Left cardiac atrium (tissue), 4 donors: ENCODE measurements around the gene OSM. TPM values are rescaled to one million over a fixed set of nuclear protein-coding genes. Genes with fewer than 3 reads are reported as not detected.
"Not testable (repeated sequence)": the region's sequence is repeated elsewhere in the genome, so short reads cannot be mapped to it uniquely, and the experiment has no call there.

ENCODE experiments used
- ATAC-seq, 2 donors: fragments of 200-7000 bp; cut with Tn5 transposase; one replicate each; pipeline ENCODE4 v1.9.1; 2020; ENCODE audit warnings: mild to moderate bottlenecking in 2 of 2, moderate library complexity in 2 of 2
- DNase-seq: peaks from one replicate; pipeline ENCODE4 v3.0.0-alpha.2; 2020
- intact Hi-C, 2 donors: fragments of 100-400 bp; cut with DNase I; formaldehyde crosslinking; loops; one replicate each; pipeline versions ENCODE4 v1.14.1 to v1.15.1; 2022 to 2023
- total RNA-seq, 2 donors: library from RNA; stranded (reverse); fragmentation: NEBNext Ultra II Directional; extraction: Animal tissue kit (Norgen Biotek cat#: 25700); gene quantifications; one replicate each; pipeline ENCODE4 v1.2.1, GENCODE V29; 2021
- donor health status: DM: no; HTN: yes; CAD: no.
- donor health status: DM: no; HTN: yes; CAD: no; lungs with severe emphysema.
- donor health status: DM: yes; HTN: yes; CAD: no.
- donor health status: Dilated cardiomyopathy.

Gene OSM
- total RNA-seq, 2 donors from 2014 or later, result 0.56 to 1.4 TPM

DNA sequence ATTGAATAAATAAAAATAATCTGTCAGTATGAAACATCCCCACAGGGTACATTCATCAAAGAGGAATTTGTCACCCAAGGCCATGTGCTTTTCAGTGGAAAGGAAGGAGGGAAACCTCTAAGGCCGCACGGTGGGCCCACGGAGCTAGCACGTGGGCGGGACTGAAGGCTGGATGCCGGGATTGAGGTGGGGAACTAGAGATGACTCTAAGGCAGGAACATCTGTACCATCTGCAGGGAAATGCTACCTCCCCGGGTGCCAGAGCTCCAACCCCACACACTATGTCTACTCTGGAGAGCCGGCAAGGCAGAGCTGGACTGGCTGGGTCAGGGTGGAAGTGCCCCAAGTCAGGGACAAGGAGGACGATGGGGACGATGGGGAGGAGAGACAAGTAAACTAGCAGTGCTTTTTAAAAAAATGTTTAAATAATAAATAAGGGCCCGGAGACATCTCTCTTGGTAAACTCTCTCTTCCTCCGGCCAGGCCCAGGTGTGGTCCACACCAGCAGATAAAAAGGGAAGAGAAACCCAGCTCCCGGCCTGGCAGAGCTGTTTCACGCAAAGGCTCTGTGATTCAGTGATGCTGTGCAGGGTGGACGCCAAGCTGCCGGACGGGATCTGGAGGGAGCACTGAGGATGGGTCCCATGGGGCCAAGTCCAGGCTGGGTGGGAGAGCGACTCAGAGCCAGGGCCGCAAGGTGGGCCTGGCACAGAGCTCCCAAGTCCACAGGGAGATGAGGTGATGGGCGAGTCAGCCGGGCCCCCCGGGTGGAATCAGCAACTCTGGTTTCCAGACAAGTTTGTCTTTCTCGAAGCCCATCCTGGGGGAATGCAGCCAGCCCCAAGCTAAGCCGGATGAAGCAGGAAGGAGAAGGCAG is 25.9 kb downstream of the OSM start:
- intact Hi-C loops, result no loop called here
- DNase-seq (no peak), ATAC-seq (no peak)

DNA sequence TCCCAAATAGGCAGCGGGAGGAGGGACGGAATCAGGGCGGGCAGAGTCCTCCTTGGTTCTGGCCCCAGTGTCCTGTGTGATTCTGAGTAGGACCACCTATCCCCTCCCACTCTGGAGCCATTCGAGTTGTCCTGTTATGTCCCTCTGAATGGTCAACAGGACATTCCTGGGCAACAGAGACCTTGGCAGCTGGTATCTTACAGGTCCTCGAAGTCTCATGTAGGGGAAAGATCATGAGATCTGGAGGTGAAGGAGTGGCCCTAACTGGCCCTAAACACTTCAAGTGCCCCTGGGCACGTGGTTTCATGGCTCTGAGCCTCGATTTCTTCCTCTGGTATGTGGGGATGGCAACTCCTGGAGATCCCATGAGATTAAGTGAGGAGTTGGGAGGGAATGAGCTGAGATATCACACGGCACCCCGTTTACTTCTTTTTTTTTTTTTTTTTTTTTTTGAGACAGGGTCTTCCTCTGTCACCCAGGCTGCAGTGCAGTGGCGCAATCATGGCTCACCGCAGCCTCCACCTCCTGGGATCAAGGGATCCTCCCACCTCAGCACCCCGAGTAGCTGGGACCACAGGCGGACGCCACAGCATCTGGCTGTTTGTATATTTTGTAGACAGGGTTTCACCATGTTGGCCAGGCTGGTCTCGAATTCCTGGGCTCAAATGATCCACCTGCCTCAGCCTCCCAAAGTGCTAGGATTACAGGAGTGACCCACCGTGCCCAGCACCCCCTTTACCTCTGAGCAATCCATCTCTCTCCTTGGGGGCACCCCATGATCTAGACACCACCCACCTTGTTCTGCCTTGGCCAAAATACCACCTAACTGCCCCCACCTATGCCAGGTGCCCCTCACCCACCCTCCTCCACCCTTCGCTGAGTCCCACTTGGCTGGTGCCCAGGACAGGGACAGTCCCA is 26.9 kb downstream of the OSM start:
- intact Hi-C loops, result no loop called here
- ATAC-seq (no peak), DNase-seq (no peak)

DNA sequence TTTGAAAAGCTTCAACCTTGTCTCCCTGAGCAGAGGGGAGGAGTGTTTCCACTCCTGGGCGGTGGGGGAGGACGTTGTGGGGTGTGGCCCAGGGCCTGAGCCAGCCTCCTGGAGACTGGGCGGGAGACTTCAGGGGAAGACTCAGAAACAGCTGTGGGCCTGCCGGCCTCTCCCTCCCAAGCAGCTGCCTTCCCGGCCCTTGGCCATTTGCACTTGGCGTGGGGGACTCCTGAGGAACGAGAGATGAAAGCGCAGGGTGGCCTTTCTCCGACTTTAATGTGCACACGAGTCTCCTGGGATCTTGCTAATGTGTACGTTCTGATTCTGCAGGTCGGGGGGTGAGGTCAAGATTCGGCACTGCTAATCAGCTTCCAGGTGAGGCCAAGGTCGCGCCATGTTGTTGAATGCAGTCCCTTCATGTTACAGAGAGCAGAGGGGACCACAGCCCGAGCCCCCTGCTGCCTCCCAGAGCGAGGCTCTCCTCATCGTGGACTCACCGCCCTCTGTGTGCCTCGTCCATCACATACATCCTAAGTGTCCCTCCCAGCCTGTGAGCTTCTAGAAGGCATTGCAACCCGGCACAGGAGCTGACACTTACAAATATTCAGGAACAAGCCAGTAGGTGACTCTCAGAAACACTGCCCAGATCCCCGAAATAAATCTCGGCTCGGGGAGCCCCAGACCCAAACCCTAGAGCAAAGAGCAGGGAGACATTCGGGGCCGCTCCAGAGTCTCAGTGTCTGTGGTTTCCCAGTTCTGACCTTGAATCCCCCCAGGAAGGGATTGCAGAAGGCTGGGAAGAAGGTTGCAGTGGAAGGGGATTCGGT is 27.8 kb downstream of the OSM start:
- peak; percentile 68 for DNase-seq
- intact Hi-C loops, result no loop called here
- ATAC-seq, result peak; percentile 50 to 83

DNA sequence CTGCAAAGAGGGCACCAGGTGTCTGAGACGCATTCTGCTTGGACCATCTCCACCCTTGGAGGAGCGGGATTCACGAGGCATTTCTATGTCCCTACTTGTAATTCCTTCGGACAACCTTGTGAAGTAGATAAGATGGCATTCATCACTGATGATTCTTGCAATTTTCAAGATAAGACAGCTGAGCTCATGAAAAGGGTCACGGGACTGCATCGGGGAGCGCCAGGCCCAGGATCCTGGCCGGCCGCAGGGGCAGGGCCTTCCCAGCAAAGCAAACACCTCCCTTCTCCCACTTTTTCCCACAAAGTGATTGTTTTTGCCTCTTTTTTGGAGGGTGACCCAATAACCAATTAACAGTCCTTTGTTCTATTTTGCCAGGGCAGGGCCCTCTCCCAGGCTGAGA is 28.5 kb downstream of the OSM start:
- peak in 1 of 2 donors; percentile 5 for ATAC-seq

DNA sequence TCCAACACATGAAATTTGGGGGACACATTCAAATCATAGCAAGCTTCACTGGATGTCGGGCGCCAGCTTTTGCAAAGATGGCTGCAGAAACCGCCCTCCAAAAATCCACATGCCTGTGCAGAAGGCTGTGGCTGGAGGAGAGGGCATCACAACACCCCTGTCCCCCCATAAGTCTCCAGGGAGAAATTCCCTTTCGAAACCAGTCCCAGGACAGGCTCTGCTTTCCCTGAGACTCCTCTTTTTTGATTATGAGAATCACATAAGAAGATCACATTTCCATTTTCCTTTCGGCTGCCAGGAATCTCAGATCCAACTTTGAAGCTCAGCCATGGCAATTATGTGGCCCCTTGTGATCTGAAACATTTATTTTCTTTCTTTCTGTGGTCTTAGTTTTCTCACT is 29.8 kb downstream of the OSM start:
- intact Hi-C loops, result no loop called here
- ATAC-seq (no peak), DNase-seq (no peak)

More for the DNA sequence above, 28.5 kb downstream of the OSM start:
- intact Hi-C loops, result no loop called here
- DNase-seq, result no peak

DNA sequence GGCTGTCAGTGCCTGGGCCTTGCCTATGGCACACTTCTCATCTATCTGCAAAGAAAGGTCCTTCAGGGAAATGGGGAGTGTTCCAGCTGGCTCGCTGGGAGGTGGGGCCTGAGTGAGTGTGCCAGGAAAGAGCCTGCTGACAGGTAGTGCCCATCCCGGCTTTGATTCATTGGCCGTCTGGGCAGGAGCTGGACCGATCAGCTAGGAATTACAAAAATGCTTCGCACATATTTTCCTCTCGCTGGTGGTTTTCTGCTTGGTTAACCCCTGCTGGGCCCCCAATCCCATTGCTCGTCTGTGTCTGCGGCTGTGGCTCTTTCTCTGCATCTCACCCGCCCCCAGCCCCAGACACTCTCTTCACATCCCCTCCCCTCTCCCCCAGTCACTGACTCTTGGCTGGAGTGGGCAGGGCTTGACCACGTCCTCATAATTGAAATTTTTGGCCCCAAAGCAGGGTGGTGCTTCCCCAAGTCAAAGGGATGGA is 30.9 kb downstream of the OSM start:
- ATAC-seq, result peak; percentile 42 to 77
- intact Hi-C loops, result no loop called here
- no peak for DNase-seq

DNA sequence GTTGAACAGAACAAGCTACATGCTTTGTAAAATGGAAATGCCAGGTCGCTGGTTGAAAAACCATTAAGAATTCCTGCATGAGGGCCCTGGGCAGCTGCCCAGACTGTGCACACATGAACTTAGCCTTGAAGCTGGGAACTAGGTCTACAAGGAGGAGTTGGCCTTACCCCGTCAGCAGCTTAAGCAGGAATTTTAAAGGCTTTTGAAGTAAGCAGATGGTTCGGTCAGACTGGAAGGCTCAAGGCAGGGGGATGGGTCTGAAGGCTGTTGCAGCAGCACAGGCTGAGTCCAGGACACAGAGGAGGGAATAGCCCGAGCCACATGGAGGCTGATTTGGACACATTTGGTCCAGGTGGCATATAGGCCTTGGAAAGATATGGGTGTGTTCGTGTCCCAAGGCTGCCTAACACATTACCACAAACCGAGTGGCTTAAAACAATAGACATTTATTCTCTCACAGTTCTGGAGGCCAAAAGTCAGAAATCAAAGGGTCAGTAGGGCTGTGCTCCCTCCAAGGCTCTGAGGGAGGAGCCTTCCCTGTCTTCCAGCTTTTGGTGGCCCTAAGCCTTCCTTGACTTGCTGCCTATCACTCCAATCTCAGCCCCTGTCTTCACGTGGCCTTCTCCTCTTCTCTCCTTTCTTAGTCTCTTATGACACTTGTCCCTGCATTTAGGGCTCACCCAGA is 31.7 kb downstream of the OSM start:
- DNase-seq (no peak), ATAC-seq (peak in 1 of 2 donors; percentile 28)

DNA sequence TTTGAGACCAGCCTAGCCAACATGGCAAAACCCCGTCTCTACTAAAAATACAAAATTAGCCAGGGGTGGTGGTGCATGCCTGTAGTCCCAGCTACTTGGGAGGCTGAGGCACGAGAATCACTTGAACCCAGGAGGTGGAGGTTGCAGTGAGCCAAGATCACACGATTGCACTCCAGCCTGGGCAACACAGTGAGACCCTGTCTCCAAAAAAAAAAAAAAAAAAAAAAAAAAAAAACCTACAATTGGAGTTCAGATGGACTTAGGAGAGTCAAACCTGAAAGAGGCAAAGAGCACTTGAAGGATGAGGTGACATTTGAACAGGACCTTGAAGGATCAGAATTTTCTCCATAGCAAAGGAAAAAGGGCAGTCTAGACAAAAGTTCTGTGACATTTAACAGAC is 32.3 kb downstream of the OSM start:
- intact Hi-C loops, ATAC-seq, DNase-seq: not testable (repeated sequence)

More for the DNA sequence above, 31.7 kb downstream of the OSM start:
- intact Hi-C loops, result no loop called here

DNA sequence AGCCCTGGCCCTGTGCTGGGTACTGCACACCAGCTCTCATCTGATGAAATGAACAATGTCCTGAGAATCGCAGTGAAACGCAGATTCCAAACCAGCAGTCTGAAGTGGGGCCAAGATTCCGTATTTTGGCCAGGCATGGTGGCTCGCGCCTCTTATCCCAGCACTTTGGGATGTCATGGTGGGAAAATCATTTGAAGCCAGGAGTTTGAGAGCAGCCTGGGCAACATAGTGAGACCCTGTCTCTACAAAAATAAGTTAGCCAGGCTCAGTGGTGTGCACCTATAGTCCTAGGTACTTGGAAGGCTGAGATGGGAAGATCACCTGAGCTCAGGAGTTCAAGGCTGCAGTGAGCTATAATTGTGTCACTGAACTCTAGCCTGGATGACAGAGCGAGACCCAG is 33.1 kb downstream of the OSM start:
- ATAC-seq, result no peak
- intact Hi-C loops, result no loop called here
- no peak for DNase-seq

DNA sequence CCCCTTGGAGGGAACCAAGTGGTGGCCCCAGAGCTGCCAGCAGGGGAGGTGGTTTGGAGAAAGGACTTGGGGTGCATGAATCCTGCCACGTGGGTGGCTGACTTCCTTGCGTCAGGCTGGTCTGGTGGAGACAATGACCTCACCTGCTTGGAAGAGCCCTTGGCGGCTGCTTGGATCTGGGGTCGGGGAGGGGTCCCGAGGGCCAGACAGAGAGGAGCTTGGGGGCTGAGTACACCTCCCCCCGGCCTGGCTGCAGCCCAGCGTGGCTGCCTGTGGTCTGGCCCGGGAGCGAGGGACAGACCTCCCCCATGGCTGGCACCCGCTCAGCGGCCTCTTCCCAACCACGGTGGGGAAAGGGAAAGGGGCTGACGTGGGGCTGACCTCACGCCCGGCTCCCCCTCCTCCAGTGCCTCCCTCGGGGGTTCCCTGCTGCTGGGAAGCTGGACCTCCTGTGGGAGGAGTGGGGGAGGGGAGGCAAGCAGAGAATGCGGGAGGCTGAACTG is 33.9 kb downstream of the OSM start:
- ATAC-seq (no peak), DNase-seq (no peak)
- intact Hi-C loops, result no loop called here

DNA sequence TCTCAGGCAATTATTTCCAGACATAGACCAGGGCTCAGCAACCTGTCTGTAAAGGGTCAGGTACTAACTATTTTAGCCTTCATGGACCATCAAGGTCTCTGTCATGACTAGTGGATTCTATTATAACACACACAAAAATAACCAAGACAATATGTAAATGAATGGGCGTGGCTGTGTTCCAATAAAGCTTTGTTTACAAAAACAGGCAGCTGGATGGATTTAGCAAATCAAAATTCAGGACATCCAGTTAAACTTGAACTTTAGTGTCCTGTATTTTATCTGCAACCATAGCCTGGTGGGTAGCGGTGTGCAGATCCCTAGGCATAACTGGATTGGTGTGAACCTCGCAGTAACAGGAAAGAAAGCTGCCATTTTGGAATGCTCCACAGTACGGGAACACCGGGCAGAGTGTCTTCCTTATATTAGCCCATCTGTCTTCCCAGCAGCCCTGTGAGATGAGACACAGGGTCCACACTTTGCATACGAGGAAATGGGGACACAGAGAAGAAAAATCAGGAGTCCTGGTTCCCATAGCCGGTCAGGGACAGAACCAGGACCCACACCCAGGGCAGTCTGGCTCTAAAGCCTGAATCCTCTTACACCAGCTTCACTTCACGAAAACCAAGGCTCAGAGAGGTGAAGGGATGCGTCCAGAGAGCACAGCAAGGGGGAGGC is 35.7 kb downstream of the OSM start:
- intact Hi-C loops, result no loop called here
- no peak for DNase-seq
- no peak for ATAC-seq

DNA sequence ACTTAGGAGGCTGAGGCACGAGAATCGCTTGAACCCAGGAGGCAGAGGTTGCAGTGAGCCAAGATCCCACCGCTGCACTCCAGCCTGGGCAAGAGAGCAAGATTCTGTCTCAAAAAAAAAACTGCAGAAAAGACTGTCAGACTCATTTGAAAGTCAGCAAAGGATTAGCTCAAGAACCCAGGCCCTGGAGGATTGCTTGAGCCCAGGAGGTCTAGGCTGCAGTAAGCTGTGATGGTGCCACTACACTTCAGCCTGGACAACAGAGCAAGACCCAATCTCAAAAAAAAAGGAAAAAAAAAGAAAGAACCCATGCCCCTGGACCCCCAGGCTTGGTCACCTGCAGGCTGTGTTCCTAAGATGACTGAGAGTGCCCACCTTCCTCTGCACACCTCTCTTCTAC is 36.3 kb downstream of the OSM start:
- intact Hi-C loops, result no loop called here
- ATAC-seq (no peak), DNase-seq (no peak)

DNA sequence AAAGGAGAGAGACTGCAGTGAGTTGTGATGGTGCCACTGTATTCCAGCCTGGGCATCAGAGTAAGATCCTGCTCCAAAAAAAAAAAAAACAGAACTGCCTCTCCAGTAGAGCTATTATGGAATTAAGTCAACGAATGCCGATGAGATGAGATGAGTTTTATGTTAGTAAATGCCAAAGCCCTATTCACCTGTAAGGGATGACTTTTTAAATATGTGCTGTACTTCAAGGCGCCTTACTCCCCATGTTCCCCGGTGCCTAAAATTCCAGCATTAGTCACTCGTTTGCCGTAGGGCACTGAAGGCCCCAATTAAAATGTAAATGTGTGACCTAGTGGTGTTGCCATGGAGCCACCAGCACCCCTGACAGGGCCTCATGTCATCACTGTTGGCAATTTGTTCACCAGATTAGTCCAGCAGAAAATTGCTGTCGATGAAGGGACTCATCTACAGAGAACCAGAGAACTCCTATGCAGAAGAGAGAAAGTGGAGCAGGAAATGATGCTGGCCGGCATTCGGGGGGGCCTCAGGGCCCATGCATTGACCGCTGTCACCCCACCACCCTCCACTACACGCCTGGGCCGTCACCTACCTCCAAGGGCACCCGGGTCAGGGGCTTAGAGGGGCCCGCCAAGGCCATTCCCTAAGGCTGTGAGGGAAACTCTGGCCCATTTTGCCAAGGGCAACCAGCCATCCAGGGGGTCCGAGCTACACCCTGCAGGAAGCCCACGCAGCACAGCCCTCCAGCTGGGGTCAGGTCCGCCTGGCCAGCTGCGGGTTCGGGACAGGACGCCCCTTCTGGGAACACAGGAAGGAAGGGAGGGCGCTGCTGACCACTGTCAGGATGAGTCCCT is 37.9 kb downstream of the OSM start:
- DNase-seq (no peak), ATAC-seq (no peak)
- intact Hi-C loops, result no loop called here

DNA sequence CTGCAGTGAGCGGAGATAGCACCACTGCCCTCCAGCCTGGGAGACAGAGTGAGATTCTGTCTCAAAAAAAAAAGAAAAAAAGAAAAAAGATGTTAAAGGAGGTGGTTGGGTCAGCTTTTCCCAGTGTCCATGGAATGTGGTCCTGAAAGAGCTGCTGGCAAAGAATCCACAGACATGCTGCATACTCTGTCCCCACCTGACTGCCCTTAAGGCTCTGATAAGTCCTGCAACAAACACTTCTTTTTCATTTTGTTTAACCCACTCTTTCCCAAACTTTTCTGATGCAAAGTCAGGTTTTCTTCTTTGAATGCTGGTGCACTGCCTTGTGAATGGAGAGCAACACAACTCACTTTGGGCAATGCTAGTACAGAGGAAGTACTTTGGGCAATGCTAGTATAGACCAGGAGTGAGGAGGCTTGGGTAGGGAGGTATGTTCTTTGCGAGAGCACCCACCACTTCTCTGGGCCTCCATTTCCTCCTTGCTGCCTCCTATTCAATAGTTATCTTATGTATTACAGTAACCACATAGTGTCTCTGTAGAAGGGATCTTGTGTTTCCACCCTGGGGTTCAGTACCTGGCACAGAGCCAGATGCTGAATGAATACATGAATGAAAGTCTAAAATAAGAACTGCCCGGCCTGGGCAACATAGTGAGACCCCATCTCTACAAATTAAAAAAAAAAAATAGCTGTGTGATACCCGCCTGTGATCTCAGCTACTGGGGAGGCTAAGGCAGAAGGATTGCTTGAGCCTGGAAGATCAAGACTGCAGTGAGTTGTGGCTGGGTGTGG is 39.0 kb downstream of the OSM start:
- ATAC-seq (no peak), DNase-seq (no peak)
- intact Hi-C loops, result no loop called here

DNA sequence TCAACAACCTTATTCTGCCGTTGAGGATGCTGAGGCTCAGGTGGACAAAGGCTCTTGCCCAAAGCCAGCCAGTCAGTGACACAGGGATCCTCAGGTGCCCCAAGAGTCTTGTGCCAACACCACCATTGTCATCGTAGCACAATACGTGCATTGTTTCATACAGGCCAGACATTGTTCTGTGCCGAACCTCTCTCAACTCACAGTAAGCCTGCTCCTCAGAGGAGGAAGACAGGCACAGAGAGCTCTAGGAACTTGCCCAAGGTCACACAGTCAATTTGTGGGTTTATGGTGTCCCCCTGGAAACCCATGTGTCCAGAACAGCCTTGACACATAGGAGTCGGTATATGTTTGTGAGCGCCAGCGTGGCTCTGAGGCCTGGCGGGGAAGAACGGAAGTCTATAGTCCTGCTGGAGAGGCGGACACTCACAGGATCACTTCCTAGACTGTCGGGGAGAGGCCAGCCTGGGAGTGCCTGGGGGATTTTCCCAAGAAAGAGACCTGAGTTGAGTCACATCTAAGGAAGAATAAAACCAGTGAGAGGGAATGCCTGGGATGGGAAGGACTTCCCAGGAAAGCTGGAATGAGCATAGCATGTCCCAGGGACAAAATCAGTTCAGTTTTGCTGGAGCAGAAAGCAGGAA is 40.3 kb downstream of the OSM start:
- ATAC-seq (no peak), DNase-seq (no peak)
- intact Hi-C loops, result no loop called here
